HEK293 (cell line): ENCODE results near the gene EDIL3.
A peak's percentile ranks its signal among the peaks of the same experiment; 100 is the strongest.

Experiments
- BCL11A ChIP-seq: fragments of 450-650 bp; formaldehyde crosslinking; IDR thresholded peaks from 2 replicates; pipeline ENCODE4 v1.5.1; 2016; ENCODE audit warnings: low read depth, missing biosample characterization, missing genetic modification characterization
- CTCF ChIP-seq: fragments of 450-650 bp; formaldehyde crosslinking; IDR thresholded peaks from 2 replicates; pipeline ENCODE4 v1.5.1; 2016; ENCODE audit warnings: missing biosample characterization, missing genetic modification characterization
- HIC1 ChIP-seq: fragments of 450-650 bp; formaldehyde crosslinking; IDR thresholded peaks from 2 replicates; pipeline ENCODE4 v1.5.1; 2016; ENCODE audit warnings: missing biosample characterization, missing genetic modification characterization
- HOXA7 ChIP-seq: sonication (generic); formaldehyde crosslinking; IDR thresholded peaks from 2 replicates; pipeline ENCODE4 v1.8.1; 2022; ENCODE audit warnings: missing genetic modification reagents, borderline replicate concordance
- KLF9 ChIP-seq: fragments of 450-650 bp; formaldehyde crosslinking; IDR thresholded peaks from 2 replicates; pipeline ENCODE4 v1.5.1; 2016; ENCODE audit warnings: missing biosample characterization, missing genetic modification characterization, low read depth
- PATZ1 ChIP-seq: fragments of 450-650 bp; formaldehyde crosslinking; IDR thresholded peaks from 2 replicates; pipeline ENCODE4 v1.5.1; 2016; ENCODE audit warnings: missing biosample characterization, missing genetic modification characterization
- PBX3 ChIP-seq: sonication (generic); formaldehyde crosslinking; IDR thresholded peaks from 2 replicates; pipeline ENCODE4 v1.8.1; 2022; ENCODE audit warnings: mild to moderate bottlenecking, moderate library complexity, missing genetic modification reagents
- REPIN1 ChIP-seq: fragments of 450-650 bp; formaldehyde crosslinking; IDR thresholded peaks from 2 replicates; pipeline ENCODE4 v1.5.1; 2017; ENCODE audit warnings: missing biosample characterization, missing genetic modification characterization, low read depth
- SP3 ChIP-seq: fragments of 450-650 bp; formaldehyde crosslinking; IDR thresholded peaks from 2 replicates; pipeline ENCODE4 v1.5.1; 2016; ENCODE audit warnings: missing biosample characterization, missing genetic modification characterization
- TSHZ1 ChIP-seq: fragments of 450-650 bp; formaldehyde crosslinking; IDR thresholded peaks from 2 replicates; pipeline ENCODE4 v1.5.1; 2016; ENCODE audit warnings: missing biosample characterization, missing genetic modification characterization, borderline replicate concordance
- ZBTB44 ChIP-seq: fragments of 450-650 bp; IDR thresholded peaks from 2 replicates; pipeline ENCODE4 v1.5.1; 2018; ENCODE audit warnings: missing biosample characterization, mild to moderate bottlenecking, missing genetic modification characterization
- ZBTB48 ChIP-seq: fragments of 450-650 bp; formaldehyde crosslinking; IDR thresholded peaks from 2 replicates; pipeline ENCODE4 v1.5.1; 2016; ENCODE audit warnings: missing biosample characterization, missing genetic modification characterization
- ZNF121 ChIP-seq: fragments of 450-650 bp; formaldehyde crosslinking; IDR thresholded peaks from 2 replicates; pipeline ENCODE4 v1.5.1; 2016; ENCODE audit warnings: missing biosample characterization, missing genetic modification characterization
- ZNF2 ChIP-seq: fragments of 450-650 bp; formaldehyde crosslinking; IDR thresholded peaks from 2 replicates; pipeline ENCODE4 v1.5.1; 2016; ENCODE audit warnings: missing biosample characterization, missing genetic modification characterization
- ZNF26 ChIP-seq: fragments of 450-650 bp; formaldehyde crosslinking; IDR thresholded peaks from 2 replicates; pipeline ENCODE4 v1.5.1; 2016; ENCODE audit warnings: missing biosample characterization, missing genetic modification characterization
- ZNF311 ChIP-seq: fragments of 450-650 bp; formaldehyde crosslinking; IDR thresholded peaks from 2 replicates; pipeline ENCODE4 v1.5.1; 2017; ENCODE audit warnings: missing biosample characterization, missing genetic modification characterization, borderline replicate concordance
- ZNF350 ChIP-seq: fragments of 450-650 bp; formaldehyde crosslinking; IDR thresholded peaks from 2 replicates; pipeline ENCODE4 v1.5.0; 2017; ENCODE audit warnings: missing biosample characterization, mild to moderate bottlenecking, missing genetic modification characterization
- ZNF488 ChIP-seq: fragments of 450-650 bp; formaldehyde crosslinking; IDR thresholded peaks from 2 replicates; pipeline ENCODE4 v1.5.1; 2016; ENCODE audit warnings: missing biosample characterization, missing genetic modification characterization
- ZNF513 ChIP-seq: fragments of 450-650 bp; IDR thresholded peaks from 2 replicates; pipeline ENCODE4 v1.5.1; 2018; ENCODE audit warnings: missing biosample characterization, missing genetic modification characterization
- ZNF571 ChIP-seq: fragments of 450-650 bp; formaldehyde crosslinking; IDR thresholded peaks from 2 replicates; pipeline ENCODE4 v1.5.0; 2017; ENCODE audit warnings: missing biosample characterization, missing genetic modification characterization
- ZNF677 ChIP-seq: fragments of 450-650 bp; IDR thresholded peaks from 2 replicates; pipeline ENCODE4 v1.5.0; 2018; ENCODE audit warnings: missing biosample characterization, mild to moderate bottlenecking, missing genetic modification characterization, moderate library complexity
- ZNF768 ChIP-seq: fragments of 450-650 bp; formaldehyde crosslinking; IDR thresholded peaks from 2 replicates; pipeline ENCODE4 v1.5.1; 2018; ENCODE audit warnings: missing biosample characterization, mild to moderate bottlenecking, missing genetic modification characterization

The EDIL3 gene

GRCh38 chr5:84287951-84288350 lies 96.7 kb downstream of the EDIL3 start (continued):
- TF ChIP-seq TSHZ1 (no peak), KLF9 (tag by site-specific recombination) (no peak), ZNF571 (no peak), ZNF311 (tag by site-specific recombination) (no peak), ZNF26 (tag by site-specific recombination) (no peak), ZNF2 (tag by site-specific recombination) (no peak), ZNF677 (tag by site-specific recombination) (no peak), ZNF121 (tag by site-specific recombination) (no peak), PATZ1 (tag by site-specific recombination) (no peak), BCL11A (no peak), ZNF513 (no peak), PBX3 (no peak), ZNF488 (no peak), CTCF (tag by site-specific recombination) (no peak), REPIN1 (tag by site-specific recombination) (no peak), ZBTB44 (tag by site-specific recombination) (no peak), ZNF768 (tag by site-specific recombination) (no peak), SP3 (tag by site-specific recombination) (no peak), HIC1 (tag by site-specific recombination) (no peak), ZNF350 (tag by site-specific recombination) (no peak), HOXA7 (CRISPR knock-in tag) (no peak), ZBTB48 (tag by site-specific recombination) (peak; percentile 49; the same call in 1 of the 2 replicates)
